Ishikawa (cell line): ENCODE measurements around the gene HHAT.

Experiments
- CREB1 ChIP-seq: IDR thresholded peaks from 2 replicates; pipeline ENCODE4 v1.6.1; 2012; ENCODE audit warnings: low read depth
- EP300 ChIP-seq: IDR thresholded peaks from 2 replicates; pipeline ENCODE4 v1.6.1; 2012; ENCODE audit warnings: borderline replicate concordance
- FOXM1 ChIP-seq: IDR thresholded peaks from 2 replicates; pipeline ENCODE4 v1.6.1; 2012; ENCODE audit warnings: low read depth, borderline replicate concordance
- RAD21 ChIP-seq: IDR thresholded peaks from 2 replicates; pipeline ENCODE4 v1.6.1; 2012; ENCODE audit warnings: low read depth
- TEAD4 ChIP-seq: IDR thresholded peaks from 2 replicates; pipeline ENCODE4 v1.6.1; 2012
- YY1 ChIP-seq: IDR thresholded peaks from 2 replicates; pipeline ENCODE4 v1.6.1; 2012; ENCODE audit warnings: low read depth
- ZBTB7A ChIP-seq: IDR thresholded peaks from 2 replicates; pipeline ENCODE4 v1.6.1; 2012; ENCODE audit warnings: low read depth
- TF ChIP-seq, protein P1 (sequence below): IDR thresholded peaks from 2 replicates; pipeline ENCODE4 v1.6.1; 2012; ENCODE audit warnings: low read depth, mild to moderate bottlenecking
- TF ChIP-seq, protein P2 (sequence below): IDR thresholded peaks from 2 replicates; pipeline ENCODE4 v1.6.1; 2012

DNA sequence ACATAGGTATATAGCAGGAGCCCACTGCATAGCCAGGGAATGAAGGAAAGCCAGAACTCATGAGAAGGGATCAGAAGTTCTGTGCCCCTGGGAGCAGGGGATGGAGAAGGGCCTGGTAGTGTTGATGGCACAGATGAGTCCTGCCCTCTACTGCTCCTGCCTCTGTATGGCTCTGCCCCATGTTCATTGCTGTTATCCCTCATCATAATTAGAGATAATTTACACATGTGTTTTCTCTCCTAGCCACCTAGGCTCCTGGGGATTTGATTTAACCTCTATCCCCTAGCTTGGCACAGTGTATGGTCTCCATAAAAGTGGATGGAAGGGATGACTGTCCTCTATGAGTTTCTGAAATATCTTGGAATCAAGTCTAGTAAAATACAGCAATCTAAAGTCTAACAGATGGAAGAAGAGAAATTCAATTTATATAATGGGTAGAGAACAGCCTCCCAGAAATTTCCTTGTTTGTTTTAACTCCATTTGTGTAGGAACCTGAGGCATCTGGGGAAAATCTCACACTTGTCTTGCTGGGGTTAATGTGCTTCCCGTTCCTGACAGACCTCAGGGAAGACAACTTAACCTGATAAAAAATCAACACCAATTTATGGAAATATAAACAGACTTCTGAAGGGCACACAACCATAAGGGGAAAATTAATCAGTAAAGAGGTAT lies 393.8 kb downstream of the HHAT start:
- TF ChIP-seq EP300 (no peak), ZBTB7A (no peak), FOXM1 (no peak), TEAD4 (no peak), CREB1 (no peak), YY1 (no peak), RAD21 (no peak)
- TF ChIP-seq, protein P1, sequence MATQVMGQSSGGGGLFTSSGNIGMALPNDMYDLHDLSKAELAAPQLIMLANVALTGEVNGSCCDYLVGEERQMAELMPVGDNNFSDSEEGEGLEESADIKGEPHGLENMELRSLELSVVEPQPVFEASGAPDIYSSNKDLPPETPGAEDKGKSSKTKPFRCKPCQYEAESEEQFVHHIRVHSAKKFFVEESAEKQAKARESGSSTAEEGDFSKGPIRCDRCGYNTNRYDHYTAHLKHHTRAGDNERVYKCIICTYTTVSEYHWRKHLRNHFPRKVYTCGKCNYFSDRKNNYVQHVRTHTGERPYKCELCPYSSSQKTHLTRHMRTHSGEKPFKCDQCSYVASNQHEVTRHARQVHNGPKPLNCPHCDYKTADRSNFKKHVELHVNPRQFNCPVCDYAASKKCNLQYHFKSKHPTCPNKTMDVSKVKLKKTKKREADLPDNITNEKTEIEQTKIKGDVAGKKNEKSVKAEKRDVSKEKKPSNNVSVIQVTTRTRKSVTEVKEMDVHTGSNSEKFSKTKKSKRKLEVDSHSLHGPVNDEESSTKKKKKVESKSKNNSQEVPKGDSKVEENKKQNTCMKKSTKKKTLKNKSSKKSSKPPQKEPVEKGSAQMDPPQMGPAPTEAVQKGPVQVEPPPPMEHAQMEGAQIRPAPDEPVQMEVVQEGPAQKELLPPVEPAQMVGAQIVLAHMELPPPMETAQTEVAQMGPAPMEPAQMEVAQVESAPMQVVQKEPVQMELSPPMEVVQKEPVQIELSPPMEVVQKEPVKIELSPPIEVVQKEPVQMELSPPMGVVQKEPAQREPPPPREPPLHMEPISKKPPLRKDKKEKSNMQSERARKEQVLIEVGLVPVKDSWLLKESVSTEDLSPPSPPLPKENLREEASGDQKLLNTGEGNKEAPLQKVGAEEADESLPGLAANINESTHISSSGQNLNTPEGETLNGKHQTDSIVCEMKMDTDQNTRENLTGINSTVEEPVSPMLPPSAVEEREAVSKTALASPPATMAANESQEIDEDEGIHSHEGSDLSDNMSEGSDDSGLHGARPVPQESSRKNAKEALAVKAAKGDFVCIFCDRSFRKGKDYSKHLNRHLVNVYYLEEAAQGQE, result no peak
- TF ChIP-seq, protein P2, sequence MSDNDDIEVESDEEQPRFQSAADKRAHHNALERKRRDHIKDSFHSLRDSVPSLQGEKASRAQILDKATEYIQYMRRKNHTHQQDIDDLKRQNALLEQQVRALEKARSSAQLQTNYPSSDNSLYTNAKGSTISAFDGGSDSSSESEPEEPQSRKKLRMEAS, result no peak
